Body of pancreas (tissue), 4 donors: ENCODE measurements around the gene CEMIP2.

Experiments
- POLR2A ChIP-seq, 3 donors: fragments of 450-650 bp; IDR thresholded peaks; one replicate each; pipeline ENCODE4 v1.6.1; 2016; ENCODE audit warnings: antibody characterized with exemption in 3 of 3, mild to moderate bottlenecking in 2 of 3
- TF ChIP-seq, protein P1 (sequence below), 7 experiments: fragments of 450-650 bp in 4 of 7; fragments of 200-600 bp in 3 of 7; sonication (generic) in 3 of 7; IDR thresholded peaks; one replicate each; pipeline ENCODE4 v1.5.1; 2016 to 2019; ENCODE audit warnings: antibody characterized with exemption in 7 of 7

DNA sequence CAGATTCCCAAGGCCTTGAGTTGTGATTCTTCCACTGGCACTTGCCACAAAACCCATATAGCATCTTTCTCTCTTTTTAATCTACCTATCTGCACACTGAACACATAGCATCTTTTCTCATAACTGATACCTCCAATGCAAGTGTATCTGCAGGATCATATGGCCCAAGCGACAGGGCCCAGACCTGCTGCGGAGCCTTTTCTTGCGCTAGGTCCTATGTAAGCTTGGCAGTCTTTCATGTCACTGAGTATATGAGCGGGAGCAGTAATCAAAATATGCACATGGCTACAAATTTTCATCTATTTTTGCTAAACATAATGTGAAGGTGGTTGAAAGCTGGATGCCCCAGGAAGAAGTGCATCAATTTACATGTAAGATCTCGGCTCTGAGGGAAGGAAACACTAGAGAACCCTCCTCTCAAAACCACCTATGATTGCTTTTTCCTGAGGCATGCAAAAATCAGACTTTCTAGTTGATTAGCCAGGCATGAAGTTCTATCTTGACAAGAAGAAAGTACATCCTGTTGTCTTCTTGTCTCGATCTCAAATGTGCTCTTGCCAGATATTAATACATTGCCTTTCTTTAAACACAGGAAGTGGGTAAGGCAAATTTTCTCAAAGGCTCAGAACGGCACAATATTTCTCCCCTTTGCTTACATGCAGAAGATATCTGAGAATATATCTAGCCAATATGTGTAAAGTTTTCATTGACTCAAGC lies 26.9 kb upstream of the CEMIP2 start:
- TF ChIP-seq, protein P1, sequence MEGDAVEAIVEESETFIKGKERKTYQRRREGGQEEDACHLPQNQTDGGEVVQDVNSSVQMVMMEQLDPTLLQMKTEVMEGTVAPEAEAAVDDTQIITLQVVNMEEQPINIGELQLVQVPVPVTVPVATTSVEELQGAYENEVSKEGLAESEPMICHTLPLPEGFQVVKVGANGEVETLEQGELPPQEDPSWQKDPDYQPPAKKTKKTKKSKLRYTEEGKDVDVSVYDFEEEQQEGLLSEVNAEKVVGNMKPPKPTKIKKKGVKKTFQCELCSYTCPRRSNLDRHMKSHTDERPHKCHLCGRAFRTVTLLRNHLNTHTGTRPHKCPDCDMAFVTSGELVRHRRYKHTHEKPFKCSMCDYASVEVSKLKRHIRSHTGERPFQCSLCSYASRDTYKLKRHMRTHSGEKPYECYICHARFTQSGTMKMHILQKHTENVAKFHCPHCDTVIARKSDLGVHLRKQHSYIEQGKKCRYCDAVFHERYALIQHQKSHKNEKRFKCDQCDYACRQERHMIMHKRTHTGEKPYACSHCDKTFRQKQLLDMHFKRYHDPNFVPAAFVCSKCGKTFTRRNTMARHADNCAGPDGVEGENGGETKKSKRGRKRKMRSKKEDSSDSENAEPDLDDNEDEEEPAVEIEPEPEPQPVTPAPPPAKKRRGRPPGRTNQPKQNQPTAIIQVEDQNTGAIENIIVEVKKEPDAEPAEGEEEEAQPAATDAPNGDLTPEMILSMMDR (IDR thresholded peaks at IDR 0.05) = no peak
- TF ChIP-seq POLR2A (IDR thresholded peaks at IDR 0.05) = no peak
